Regular cardiac myocyte (primary cell): Measurements from ENCODE around the gene SLC9A6. TPM values are rescaled to one million over a fixed set of nuclear protein-coding genes. Genes with fewer than 3 reads are reported as not detected.

Source experiments
- total RNA-seq: library from RNA; depleted of rRNA; stranded (reverse); fragments of >200 nt; gene quantifications from 2 replicates; pipeline ENCODE4 v1.2.3, GENCODE V29; 2014

SLC9A6 gene
- total RNA-seq: 22.0 and 29.6 TPM in 2 replicates

DNA sequence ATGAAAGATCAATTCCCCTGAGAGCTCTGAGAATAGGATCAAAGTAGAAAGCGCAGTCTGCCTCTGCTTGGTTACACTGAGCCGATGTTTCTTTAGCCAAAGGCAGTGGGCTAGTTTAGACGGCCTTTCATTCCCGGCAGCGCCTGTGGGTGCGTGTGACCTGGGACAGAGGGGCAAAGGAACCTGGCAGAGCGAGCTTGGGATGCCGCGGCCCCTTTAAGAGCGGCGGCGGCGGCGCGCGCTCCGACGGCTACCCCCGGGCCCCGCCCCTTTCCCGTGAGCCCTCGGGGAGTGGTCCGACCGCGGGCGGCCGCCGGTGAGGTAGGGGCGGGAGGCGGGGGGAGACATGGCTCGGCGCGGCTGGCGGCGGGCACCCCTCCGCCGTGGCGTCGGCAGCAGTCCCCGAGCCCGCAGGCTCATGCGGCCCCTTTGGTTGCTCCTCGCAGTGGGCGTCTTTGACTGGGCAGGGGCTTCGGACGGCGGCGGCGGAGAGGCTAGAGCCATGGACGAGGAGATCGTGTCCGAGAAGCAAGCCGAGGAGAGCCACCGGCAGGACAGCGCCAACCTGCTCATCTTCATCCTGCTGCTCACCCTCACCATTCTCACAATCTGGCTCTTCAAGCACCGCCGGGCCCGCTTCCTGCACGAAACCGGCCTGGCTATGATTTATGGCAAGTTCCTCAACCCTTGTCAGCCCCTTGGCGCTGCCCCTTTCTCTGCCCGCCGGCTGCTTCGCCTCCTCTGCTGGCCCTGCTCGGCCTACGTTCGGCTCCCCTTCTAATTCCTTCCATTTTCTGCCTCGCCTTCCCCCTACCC is at the start of gene SLC9A6:
SLC9A6 (plus strand) TSS at position 279 of the 816 bp plus-strand sequence; CDS start at position 503, 224 bp downstream.

DNA sequence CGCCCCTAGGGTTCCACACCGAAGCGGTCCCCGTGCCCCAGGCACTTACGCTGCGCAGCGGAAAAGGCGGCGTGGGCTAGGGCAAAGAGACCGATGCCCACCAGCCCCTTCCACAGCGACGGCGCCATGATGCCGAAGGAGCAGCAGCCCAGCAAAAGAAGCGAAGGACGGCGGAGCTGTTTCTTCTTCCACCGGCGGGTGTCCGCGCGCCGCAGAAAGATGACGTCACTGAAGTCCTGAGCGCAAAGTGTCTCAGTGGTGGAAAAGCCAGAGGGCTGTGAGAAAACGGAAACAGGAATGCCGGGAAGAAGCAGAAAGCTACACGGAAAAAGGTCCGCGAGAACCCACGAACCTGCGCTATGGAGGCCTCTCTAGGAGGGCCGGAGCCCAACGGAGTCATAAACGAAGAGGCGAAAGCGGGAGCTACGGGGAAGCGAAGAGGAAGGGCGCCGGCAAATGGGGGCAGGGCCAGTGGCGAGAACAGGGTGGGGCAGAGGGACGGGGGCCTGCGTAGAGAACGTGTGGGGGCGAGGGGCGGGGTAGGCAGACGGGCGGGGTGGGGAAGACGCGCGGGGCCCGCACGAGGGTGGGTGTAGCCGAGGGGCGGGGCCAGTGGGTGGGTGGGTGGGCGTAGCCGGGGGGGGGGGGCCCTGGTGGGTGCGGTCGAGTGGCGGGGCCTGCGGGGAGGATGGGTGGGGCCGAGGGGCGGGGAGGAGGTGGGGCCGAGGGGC is 11.5 kb upstream of the SLC9A6 start, which contains the start of gene MMGT1:
MMGT1 (minus strand) TSS at position 441 of the 731 bp plus-strand sequence; CDS start at position 128, 313 bp downstream.

Other genes with a start within 250 kb of the SLC9A6 start
- not detected in 2 replicates for gene CT45A3, start 217.2 kb upstream of the SLC9A6 start, total RNA-seq
- not detected in 2 replicates for gene CT45A5, start 199.9 kb upstream of the SLC9A6 start, total RNA-seq
- gene CT45A6, start 182.6 kb upstream of the SLC9A6 start, total RNA-seq: not detected in 2 replicates
- not detected in 2 replicates for gene CT45A2, start 165.4 kb upstream of the SLC9A6 start, total RNA-seq
- gene CT45A7, start 148.2 kb upstream of the SLC9A6 start, total RNA-seq: not detected in 2 replicates
- not detected in 2 replicates for gene CT45A8, start 130.9 kb upstream of the SLC9A6 start, total RNA-seq
- not detected in 2 replicates for gene CT45A9, start 113.6 kb upstream of the SLC9A6 start, total RNA-seq
- not detected in 2 replicates for gene CT45A10, start 92.0 kb upstream of the SLC9A6 start, total RNA-seq
- gene SAGE1, start 91.7 kb upstream of the SLC9A6 start, total RNA-seq: not detected in 2 replicates
- 9.9 and 14.6 TPM in 2 replicates for gene MMGT1, start 11.4 kb upstream of the SLC9A6 start, total RNA-seq
- gene FHL1, start 162.1 kb downstream of the SLC9A6 start, total RNA-seq: 48.3 and 114 TPM in 2 replicates